Amygdala (tissue), 56 donors: Measurements from ENCODE around the gene ZNF280D.
"Not testable (repeated sequence)": the region's sequence is repeated elsewhere in the genome, so short reads cannot be mapped to it uniquely, and the experiment has no call there.

Source experiments
- DNase-seq, 56 donors: peaks; one replicate each; lab custom pipeline; 2025; lab: John Stamatoyannopoulos, UW

Gene ZNF280D

DNA sequence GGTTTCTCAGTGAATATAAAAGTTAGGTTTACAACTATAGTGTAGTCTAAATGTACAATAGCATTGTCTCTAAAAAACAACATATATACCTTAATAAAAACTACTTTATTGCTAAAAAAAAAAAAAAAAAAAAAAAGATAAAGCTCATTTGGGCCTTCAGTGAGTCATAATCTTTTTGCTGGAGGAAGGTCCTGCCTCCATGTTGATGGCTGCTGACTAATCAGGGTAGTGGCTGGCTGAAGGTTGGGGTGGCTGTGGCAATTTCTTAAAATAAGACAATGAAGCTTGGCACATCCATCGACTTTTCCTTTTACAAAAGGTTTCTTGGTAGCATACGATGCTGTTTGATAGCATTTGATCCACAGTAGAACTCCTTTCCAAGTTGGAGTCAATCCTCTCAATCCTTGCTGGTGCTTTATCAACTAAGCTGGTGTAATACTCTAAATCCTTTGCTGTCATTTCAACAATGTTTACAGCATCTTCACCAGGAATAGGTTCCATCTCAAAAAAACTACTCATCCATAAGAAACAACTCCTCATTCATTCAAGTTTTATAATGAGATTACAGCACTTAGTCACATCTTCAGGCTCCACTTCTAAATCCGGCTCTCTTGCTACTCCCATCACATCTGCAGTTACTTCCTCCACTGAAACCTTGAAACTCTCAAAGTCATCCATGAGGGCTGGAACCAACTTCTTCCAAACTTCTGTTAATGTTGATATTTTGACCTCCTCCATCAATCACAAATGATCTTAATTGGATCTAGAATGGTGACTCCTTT, 13.3 kb downstream of the ZNF280D start:
- no peak for DNase-seq

DNA sequence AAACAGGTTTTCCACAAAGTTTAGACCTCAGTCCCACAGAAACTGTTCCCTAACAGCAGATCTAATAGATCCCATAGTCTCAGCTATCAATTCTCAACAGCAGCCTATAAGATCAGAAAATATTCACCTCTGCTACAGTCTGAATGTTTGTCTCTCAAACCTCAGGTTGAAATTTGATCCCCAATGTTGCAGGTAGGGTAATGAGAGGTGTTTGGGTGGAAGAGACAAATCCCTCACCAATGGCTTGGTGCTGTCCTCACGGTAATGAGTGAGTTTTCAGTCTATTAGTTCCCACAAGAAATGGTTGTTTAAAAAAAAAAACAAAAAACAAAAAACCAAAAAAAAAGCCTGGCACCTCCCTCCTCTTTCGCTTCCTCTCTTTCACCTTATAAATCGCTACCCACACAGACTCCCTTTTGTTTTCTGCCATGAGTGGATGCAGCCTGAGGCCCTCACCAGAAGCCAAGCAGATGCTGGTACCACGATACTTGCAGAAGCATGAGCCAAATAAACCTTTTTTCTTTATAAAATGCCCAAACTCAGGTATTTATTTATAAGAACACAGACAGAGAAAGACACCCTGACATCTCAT, 14.2 kb downstream of the ZNF280D start:
- DNase-seq, result no peak

DNA sequence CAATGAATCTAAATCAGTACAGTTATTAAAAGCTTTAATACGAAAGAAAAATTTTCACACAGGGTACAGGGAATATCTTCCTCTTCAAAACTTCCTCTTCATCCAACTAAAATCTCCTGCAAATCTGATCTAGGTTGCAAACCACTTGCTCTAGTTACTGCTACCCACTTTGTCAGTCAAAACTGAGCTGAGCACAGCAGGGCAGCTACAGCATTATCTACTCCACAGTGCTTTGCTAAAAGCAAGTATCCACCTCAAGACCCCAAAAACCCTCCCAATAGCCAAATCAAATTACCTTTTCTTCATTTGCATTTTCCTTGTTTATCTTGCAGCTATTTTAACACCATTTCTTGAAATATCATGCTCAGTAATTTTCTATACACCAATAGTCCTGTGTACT, 14.7 kb downstream of the ZNF280D start:
- no peak for DNase-seq

DNA sequence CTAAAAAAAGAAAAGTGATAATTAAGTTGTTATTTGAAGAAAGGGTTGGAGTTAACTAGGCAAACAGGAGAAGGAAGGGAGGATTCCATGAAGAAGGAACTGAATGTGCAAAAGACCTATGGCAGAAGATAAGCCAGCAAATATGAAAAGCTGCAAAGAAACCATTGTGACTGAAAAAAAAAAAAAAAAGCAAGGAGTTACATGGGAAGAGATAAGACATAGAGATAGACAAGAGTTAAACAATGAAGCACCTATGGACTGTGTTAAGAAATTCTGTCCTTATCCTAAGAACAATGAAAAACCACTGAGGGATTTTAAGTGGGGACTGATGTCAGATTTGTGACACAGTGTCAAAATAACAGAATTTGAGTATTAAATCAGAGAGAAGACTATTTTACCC, 17.0 kb downstream of the ZNF280D start:
- no peak for DNase-seq

DNA sequence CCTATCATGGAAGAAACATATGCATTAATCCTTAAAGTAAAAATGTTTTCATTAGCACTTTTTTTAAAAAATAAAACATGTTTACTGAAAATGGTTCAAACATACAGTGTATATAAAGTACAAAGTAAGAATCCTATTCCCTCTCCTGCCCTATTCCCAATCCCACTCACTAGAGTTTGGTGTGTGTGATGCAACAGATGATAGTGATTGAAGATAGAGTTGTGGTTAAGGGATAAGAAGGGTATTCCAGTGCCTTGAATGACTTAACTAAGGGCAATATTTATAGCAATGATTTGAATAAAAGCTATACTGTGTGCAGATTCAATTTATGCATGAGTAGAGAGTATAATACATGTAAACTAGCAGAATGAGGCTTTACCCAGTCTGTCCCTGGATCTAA, 18.1 kb downstream of the ZNF280D start:
- DNase-seq, result no peak

DNA sequence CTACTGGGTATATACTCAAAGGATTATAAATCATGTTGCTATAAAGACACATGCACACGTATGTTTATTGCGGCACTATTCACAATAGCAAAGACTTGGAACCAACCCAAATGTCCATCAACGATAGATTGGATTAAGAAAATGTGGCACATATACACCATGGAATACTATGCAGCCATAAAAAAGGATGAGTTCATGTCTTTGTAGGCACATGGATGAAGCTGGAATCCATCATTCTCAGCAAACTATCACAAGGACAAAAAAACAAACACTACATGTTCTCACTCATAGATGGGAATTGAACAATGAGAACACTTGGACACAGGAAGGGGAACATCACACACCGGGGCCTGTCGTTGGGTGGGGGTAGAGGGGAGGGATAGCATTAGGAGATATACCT, 23.8 kb downstream of the ZNF280D start:
- DNase-seq, result not testable (repeated sequence)

DNA sequence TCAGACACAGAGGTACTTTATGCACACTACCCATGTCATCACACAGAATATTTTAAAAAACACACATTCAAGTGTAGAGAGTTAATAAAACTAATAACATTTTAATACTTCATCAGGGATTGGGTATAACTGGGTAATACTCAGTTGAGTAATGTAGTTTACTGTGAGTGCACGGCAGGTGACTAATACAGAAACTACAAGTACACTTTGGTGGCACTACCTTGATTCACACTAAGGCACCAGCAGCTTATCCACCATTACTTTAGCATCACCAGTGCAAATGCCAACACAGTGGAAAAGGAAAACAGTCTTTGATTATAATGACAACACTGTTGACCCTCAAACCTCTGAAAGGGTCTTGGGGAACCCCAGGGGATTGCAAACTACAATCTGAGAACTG, 33.6 kb downstream of the ZNF280D start:
- no peak for DNase-seq

DNA sequence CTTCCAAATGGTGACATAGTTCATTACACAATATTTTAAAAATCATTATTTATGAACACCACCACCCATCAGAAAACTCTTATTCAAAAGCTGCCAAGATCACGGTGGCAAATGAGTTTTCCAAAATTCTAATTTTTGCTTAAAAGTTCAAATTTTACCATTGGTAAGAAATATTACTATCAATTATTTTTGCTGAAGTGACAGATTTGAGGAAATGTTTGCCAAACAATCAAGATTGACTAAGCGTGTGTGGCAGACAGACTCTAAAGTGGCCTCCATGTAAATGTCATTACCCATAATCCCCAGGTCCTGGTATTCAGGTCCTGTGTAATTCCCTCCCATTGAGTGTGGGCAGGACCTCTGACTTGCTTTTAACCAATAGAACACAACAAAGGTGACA, 35.0 kb downstream of the ZNF280D start:
- DNase-seq, result no peak

DNA sequence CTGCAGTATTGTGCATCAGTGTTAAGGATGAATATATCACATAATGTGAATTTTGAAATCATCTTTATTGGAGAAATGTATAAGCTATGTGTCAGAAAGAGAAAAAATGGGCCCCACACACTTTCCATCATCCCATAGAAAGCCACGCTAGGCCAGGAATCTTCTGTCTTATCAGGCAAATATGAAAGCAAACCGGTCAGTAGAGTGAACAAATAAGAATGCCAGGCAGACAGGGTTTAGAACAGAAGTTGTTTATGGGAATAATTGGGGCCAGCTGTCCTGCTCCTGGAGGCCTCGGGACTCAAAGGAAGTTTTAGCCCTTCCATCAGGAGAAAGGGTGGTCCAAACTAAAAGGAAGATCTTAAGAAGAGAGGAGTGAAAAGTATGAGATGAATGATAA, 39.5 kb downstream of the ZNF280D start:
- no peak for DNase-seq

DNA sequence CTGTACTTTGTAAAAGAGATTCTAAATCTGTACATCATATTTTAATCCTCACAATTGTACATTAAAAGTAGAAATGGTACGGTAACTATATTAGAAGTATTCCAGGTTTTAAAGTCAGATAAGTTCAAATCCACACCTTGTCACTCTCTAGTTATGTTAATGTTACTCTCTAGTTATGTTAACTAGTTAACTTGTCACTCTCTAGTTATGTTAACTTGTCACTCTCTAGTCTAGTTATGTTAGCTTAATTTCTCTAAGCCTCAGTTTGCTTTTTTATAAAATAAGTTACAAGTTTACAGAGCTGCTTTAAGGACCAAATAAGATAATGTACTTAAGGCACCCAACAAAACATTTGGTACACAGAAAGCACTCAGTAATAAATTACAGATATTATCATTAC, 42.6 kb downstream of the ZNF280D start:
- no peak for DNase-seq

DNA sequence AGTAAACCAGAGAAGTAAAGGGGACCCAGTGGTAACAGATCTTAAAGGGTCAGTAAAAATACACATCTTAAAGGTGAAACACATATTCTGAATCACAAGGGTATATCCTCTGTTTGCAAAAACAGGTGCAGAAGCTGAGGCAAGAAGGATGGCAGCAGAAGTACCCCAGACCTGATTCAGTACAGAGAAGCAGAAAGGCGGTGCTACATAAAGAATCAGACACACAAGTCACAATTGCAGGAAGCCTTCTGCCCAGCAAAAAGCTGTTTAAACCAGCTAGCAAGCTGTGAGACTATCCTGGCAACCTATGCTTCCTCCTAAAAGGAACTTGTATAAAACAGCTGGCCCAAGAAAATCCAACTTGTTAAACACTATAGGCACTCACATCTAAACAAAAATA, 49.4 kb downstream of the ZNF280D start:
- no peak for DNase-seq

DNA sequence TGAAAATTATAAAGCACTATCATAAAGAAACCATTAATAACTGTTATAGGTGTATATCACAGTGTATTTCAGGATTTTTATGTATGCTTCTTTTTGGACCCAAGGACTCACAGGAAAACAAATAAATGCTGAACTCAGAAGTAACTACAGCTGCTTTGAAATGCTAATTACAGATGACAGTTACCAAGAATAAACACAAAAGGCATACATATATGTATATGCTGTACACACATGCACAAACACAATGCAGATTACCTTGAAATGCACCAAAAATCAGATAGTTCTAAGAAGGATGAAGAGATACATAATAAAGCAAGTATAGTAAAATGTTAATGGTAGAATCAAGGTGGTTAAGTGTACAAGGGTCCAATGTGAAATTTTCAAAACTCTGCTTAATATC, 52.2 kb downstream of the ZNF280D start:
- DNase-seq, result no peak

DNA sequence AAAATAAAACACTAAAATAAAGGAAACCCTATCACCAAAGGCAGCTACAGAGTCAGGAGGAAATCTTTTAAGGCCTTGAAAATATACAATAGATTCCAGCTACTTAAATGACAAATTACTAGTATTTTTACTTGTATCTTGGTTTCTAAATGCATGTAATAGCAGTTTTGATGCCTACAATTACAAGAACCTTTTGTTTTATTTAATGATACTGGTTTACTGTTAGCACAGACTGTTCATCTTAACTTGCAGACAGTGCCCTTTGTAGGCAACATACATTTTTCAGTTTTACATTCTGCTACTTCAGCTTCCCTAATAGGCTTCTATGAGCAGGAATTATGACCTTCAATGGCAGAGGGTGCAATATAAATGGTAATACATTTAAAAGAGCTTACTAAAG, 54.1 kb downstream of the ZNF280D start:
- DNase-seq, result no peak

DNA sequence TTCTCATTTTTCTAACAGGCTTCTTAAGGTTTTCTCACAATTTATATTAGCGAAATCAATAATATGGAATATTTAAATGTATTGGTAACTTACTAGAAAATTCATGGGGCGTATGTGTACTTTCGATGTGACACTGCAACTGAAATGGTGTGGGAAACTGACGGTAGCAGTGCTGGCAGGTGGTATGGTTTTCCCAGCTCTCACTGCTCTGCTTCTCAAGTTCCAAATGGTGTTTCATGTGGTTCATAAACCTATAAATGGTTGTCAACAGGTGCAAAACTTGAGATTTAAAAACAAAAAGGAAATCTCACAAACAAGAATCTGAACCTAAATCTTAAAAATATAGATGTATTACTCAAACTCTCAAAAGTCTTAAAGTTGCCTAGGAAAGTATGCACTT, 54.7 kb downstream of the ZNF280D start:
- no peak for DNase-seq

DNA sequence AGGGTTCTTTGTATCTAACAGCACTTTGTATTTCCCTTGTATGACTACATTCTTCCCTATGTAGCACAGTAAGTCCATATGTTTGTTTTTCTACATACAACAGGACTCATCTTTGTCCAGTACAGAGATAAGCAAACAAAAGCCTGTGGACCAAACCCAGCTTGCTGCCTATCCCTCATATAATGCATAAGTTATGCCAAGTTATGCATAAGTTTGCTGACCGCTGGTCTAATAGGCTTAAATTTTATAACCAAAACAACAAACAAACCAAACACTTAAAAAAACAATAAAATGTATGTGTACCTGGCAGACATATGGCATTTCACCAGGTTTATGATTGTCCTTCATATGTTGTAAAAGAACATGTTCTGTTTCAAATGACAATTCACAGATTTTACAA, 56.0 kb downstream of the ZNF280D start:
- DNase-seq, result no peak

DNA sequence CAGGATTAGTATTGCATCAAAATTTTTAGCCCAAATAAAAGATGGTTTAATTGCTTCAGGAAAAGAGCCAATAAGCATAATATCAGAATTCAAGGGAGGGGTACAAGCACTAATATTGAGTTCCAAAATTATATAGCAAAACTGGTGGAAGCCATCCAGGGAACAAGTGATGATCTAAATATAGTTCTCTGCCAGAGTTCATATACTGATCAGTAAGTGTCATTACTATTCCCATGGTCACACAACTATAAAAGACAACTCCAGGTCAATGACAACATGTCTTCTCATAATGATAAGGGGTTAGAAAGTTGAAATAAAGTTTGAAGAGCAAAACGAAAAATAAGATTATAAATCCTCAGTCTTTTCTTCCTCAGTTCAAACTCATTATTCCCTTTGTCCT, 57.4 kb downstream of the ZNF280D start:
- no peak for DNase-seq

DNA sequence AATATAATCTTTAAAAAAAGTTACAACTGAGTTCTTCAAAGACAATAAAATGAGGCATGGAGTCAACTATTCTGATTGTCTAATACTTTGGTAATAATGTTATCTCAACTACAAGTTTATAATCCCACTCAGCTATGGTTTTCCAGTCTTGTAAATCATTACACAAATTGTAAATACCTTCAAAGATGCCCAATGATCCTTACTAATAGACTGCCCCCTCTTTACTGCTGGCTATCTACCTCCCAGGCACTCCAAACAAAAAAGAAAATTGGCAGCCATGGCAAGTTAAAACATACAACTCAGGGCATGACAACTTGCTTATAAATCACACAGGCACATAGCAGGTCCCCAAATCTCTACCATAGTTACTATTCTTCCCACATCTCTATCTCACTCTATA, 58.5 kb downstream of the ZNF280D start:
- DNase-seq, result no peak

DNA sequence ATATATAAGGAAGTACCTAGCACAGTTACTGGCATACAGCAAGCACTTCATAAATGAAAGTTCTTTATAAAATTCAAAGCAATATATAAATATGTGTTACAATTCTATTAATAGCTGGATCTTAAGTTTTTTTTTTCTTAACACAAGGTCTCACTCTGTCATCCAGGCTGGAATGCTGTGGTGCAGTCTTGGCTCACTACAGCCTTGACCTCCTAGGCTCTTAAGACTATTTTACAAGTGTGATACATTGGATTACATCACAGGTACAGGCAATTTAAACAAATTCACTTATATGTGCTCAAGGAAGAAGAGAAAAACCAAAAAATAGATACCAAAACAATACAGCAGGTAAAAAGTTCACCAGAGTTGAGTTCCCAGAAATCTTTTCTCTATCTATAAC, 60.6 kb downstream of the ZNF280D start:
- DNase-seq, result no peak

DNA sequence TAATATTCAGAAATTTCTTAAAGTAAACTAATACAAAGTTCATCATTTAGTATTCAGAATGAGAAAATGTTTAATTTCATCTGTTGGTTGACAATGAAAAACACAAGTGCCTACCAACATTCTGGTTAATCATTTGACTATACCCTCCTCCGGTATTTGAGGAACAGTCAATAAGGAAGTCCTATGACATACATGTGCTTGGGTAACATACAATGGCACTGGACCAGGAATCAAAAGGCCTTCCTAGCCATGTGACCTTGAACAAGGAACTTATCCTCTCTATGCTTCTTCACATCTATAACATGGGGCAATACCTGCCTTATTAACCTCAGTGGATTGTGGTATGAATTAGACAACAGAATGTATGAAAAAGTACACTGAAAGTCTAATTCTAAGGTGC, 65.8 kb downstream of the ZNF280D start:
- no peak for DNase-seq

DNA sequence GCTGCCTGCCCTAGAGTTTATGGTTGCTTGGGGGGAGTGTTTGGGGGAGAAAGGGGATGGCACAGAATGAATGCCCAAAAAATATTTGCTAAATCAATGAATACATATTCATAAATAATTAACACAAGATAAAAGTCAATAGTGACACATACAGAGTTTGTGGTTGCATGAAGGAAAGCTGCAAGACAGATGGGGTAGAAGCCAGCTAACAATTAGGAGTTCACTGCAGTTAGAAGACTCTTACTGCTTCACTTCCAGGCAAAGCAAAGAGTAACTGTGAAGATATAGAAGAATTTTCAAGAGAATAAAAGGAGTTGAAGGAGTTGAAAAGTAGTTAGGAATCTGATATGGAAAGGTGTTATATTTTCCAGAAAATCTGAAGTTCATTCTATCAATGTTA, 72.4 kb downstream of the ZNF280D start:
- no peak for DNase-seq

DNA sequence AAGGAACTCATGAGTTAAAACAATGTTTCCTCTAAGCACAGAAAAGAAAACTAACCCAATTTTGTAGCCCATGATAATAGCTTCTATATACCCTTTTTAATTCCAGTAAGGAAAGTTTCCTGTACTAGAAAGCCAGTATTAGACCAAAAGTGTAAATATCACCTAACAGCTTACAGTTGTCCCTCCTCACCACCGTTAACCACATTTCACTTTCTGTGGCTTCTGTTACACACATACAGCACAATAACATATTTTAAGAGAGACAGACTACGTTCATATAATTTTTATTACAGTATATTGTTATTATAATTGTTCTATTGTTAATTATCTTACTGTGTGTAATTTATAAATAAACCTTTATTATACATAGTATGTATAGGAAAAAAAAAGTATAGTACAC, 74.1 kb downstream of the ZNF280D start:
- DNase-seq, result no peak

DNA sequence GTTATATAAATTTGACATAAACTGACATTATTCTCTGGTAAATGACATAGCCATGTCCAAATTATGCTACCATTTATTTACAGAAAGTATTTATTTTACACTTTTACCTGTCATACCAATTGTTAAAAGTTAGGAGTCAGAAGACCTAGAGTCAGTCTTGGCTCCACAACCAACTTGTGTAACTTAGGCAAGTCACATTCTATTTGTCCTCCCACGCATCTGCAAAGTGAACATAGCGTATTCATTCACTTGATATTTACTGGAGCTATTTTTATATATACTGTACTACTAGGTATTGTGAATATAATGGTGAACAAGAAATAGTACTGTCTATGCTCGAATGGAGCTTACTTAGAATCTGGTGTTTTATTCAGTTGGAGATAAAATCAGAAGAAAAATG, 78.7 kb downstream of the ZNF280D start:
- no peak for DNase-seq

DNA sequence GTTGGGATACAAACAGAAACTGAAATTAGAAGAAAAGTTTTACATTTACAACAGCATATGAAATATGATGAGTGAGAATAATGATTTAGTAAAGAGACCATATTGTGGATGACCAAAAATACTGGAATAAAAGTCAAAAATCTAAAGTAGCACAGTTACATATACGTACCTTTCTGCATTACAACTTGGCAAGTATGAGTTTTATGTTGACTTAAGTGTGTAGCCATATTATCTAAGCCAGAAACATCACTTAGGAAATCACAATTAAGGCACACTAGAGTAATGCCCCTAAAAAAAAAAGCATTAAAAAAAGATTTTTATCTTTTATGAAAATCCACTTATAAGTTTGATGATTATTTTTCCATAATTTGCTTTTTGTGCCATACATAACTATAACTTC, 79.1 kb downstream of the ZNF280D start:
- DNase-seq, result no peak
